GM23338 (cell line): Measurements from ENCODE around the gene TRAF3IP3.

Experiments
- CREB1 ChIP-seq: fragments of 250-450 bp; sonication (Bioruptor Pico); IDR thresholded peaks from 2 replicates; pipeline ENCODE4 v1.5.0; 2020; ENCODE audit warnings: low read depth, mild to moderate bottlenecking, moderate library complexity
- EZH2 ChIP-seq: fragments of 200-600 bp; sonication (generic); IDR thresholded peaks from one replicate; pipeline ENCODE4 v1.8.0; 2017; ENCODE audit warnings: antibody characterized with exemption, mild to moderate bottlenecking, low read depth; ENCODE audit not compliant: unreplicated experiment
- EZH2phosphoT487 ChIP-seq: fragments of 200-600 bp; sonication (generic); IDR thresholded peaks from one replicate; pipeline ENCODE4 v1.8.1; 2018; ENCODE audit warnings: antibody characterized with exemption; ENCODE audit not compliant: unreplicated experiment
- JUNB ChIP-seq: IDR thresholded peaks from one replicate; pipeline ENCODE4 v1.6.1; 2016; ENCODE audit warnings: antibody characterized with exemption; ENCODE audit not compliant: unreplicated experiment
- POLR2AphosphoS5 ChIP-seq: IDR thresholded peaks from 2 replicates; pipeline ENCODE4 v1.6.1; 2016; ENCODE audit warnings: antibody characterized with exemption, low read depth
- TF ChIP-seq, protein P1 (sequence below), 2 experiments: fragments of 200-600 bp in 1 of 2; sonication (generic) in 1 of 2; conservative IDR thresholded peaks; 2 replicates each; pipeline versions ENCODE4 v1.5.1 to v1.6.1; 2016 to 2017; ENCODE audit warnings: antibody characterized with exemption in 2 of 2, low read depth in 2 of 2, mild to moderate bottlenecking in 2 of 2, moderate library complexity in 1 of 2
- TF ChIP-seq, protein P2 (sequence below): IDR thresholded peaks from 2 replicates; pipeline ENCODE4 v1.6.1; 2016; ENCODE audit warnings: antibody characterized with exemption
- TF ChIP-seq, protein P3 (sequence below): IDR thresholded peaks from one replicate; pipeline ENCODE4 v1.6.1; 2018; ENCODE audit warnings: antibody characterized with exemption; ENCODE audit not compliant: unreplicated experiment

- TF ChIP-seq, protein P1, sequence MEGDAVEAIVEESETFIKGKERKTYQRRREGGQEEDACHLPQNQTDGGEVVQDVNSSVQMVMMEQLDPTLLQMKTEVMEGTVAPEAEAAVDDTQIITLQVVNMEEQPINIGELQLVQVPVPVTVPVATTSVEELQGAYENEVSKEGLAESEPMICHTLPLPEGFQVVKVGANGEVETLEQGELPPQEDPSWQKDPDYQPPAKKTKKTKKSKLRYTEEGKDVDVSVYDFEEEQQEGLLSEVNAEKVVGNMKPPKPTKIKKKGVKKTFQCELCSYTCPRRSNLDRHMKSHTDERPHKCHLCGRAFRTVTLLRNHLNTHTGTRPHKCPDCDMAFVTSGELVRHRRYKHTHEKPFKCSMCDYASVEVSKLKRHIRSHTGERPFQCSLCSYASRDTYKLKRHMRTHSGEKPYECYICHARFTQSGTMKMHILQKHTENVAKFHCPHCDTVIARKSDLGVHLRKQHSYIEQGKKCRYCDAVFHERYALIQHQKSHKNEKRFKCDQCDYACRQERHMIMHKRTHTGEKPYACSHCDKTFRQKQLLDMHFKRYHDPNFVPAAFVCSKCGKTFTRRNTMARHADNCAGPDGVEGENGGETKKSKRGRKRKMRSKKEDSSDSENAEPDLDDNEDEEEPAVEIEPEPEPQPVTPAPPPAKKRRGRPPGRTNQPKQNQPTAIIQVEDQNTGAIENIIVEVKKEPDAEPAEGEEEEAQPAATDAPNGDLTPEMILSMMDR (conservative IDR thresholded peaks at IDR 0.05; ENCODE audit: low read depth in 2 of 2): no peak
- no peak for TF ChIP-seq EZH2phosphoT487
- no peak for TF ChIP-seq POLR2AphosphoS5
- TF ChIP-seq CREB1 (CRISPR knock-in tag): no peak
- TF ChIP-seq, protein P2, sequence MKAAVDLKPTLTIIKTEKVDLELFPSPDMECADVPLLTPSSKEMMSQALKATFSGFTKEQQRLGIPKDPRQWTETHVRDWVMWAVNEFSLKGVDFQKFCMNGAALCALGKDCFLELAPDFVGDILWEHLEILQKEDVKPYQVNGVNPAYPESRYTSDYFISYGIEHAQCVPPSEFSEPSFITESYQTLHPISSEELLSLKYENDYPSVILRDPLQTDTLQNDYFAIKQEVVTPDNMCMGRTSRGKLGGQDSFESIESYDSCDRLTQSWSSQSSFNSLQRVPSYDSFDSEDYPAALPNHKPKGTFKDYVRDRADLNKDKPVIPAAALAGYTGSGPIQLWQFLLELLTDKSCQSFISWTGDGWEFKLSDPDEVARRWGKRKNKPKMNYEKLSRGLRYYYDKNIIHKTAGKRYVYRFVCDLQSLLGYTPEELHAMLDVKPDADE: no peak
- TF ChIP-seq, protein P3, sequence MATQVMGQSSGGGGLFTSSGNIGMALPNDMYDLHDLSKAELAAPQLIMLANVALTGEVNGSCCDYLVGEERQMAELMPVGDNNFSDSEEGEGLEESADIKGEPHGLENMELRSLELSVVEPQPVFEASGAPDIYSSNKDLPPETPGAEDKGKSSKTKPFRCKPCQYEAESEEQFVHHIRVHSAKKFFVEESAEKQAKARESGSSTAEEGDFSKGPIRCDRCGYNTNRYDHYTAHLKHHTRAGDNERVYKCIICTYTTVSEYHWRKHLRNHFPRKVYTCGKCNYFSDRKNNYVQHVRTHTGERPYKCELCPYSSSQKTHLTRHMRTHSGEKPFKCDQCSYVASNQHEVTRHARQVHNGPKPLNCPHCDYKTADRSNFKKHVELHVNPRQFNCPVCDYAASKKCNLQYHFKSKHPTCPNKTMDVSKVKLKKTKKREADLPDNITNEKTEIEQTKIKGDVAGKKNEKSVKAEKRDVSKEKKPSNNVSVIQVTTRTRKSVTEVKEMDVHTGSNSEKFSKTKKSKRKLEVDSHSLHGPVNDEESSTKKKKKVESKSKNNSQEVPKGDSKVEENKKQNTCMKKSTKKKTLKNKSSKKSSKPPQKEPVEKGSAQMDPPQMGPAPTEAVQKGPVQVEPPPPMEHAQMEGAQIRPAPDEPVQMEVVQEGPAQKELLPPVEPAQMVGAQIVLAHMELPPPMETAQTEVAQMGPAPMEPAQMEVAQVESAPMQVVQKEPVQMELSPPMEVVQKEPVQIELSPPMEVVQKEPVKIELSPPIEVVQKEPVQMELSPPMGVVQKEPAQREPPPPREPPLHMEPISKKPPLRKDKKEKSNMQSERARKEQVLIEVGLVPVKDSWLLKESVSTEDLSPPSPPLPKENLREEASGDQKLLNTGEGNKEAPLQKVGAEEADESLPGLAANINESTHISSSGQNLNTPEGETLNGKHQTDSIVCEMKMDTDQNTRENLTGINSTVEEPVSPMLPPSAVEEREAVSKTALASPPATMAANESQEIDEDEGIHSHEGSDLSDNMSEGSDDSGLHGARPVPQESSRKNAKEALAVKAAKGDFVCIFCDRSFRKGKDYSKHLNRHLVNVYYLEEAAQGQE: no peak
- TF ChIP-seq EZH2: no peak
- TF ChIP-seq JUNB: no peak
Measured at GRCh38 chr1:209803568-209803967, 47.7 kb downstream of the TRAF3IP3 start.
